Activated T-cell treated with anti-CD3 and anti-CD28 coated beads, Interleukin-2, amount 50 U/mL, for 72 hours (primary cell): Measurements from ENCODE around the gene CDKN2A. TPM values are rescaled to one million over a fixed set of nuclear protein-coding genes. Genes with fewer than 3 reads are reported as not detected.
A peak's percentile ranks its signal among the peaks of the same experiment; 100 is the strongest.

ENCODE experiments used
- ATAC-seq, 2 donors: fragments of 150-1000 bp; cut with Tn5 transposase; replicated peaks in 1 of 2; 2 replicates each; pipeline ENCODE4 v1.10.0; 2021; ENCODE audit warnings: moderate library complexity in 2 of 2, mild to moderate bottlenecking in 1 of 2
- DNase-seq, 2 donors: peaks; one replicate each; pipeline ENCODE4 v3.0.0; 2021 to 2022; ENCODE audit warnings: mixed read lengths in 1 of 2
- H3K27ac Mint-ChIP-seq: one replicate; pipeline ENCODE4 v1.8.0; 2022; ENCODE audit warnings: mild to moderate bottlenecking, moderate library complexity, mixed read lengths
- H3K27me3 Mint-ChIP-seq: one replicate; pipeline ENCODE4 v1.8.0; 2022; ENCODE audit warnings: low read depth, mixed read lengths
- H3K36me3 Mint-ChIP-seq, 2 donors: one replicate each; pipeline ENCODE4 v1.8.0; 2022; ENCODE audit warnings: mixed read lengths in 2 of 2, mild to moderate bottlenecking in 1 of 2; ENCODE audit not compliant: insufficient read depth in 2 of 2
- H3K4me1 Mint-ChIP-seq: one replicate; pipeline ENCODE4 v1.8.0; 2022; ENCODE audit warnings: low read depth, mixed read lengths
- H3K4me3 Mint-ChIP-seq, 2 donors: one replicate each; pipeline ENCODE4 v1.8.0; 2022; ENCODE audit warnings: mild to moderate bottlenecking in 2 of 2, mixed read lengths in 2 of 2, moderate library complexity in 2 of 2
- H3K9me3 Mint-ChIP-seq, 2 donors: one replicate each; pipeline ENCODE4 v1.8.0; 2022; ENCODE audit warnings: mixed read lengths in 2 of 2
- total RNA-seq, 2 donors: library from RNA; stranded (reverse); gene quantifications; one replicate each; pipeline ENCODE4 v1.2.3, GENCODE V29; 2022

Gene CDKN2A
- total RNA-seq, 2 donors from 2014 or later, result 2.8 to 5.0 TPM

DNA sequence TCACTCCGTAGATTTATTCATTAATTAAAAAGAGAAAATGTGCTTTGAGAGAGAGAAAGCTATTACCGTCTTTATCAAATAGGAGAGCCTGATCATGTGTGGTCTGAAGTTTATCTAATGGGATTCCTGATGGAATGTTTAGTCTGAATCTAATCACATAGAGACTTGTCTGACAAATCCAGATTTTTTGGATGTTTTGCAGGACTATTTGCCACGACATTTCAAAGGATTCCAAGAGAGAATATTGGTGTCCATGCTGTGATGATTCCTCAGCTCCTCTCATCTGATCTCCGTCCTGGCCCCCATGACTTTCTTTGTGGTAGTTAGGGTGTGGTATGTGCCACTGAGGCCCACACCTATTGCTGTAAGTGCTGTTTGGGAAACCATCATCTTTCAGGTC, 35.0 kb upstream of the CDKN2A start:
- H3K27me3 Mint-ChIP-seq, result peaks cover 36% of the 10 kb centered on the region
- ATAC-seq (no peak), DNase-seq (no peak)
- H3K27ac Mint-ChIP-seq, result no peak overlapping the region
- no peak overlapping the region for H3K4me3 Mint-ChIP-seq
- no peaks in the 10 kb centered on the region for H3K9me3 Mint-ChIP-seq
- H3K36me3 Mint-ChIP-seq, result no peaks in the 10 kb centered on the region
- no peaks in the 10 kb centered on the region for H3K4me1 Mint-ChIP-seq

DNA sequence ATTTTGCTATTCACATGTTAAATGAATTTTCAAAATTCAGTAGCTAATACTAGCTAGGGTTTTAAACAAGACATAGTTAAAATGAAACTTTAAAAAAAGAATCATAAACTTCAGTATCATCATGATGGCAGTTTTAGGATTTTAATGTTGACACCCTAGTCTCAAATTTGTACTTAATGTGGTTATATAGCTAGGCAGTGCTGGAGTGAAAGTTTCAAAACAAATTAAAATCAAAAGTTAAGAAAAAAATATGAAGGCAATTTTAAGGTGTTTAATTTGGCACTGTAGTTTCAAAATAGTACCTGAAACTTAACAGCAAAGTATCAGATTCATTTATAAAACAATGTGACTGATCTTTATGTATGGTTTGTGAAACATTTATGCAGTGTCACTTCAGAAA, 34.2 kb upstream of the CDKN2A start:
- H3K4me1 Mint-ChIP-seq, result no peaks in the 10 kb centered on the region
- peak in 1 of 2 donors; percentile 30 for ATAC-seq
- H3K27ac Mint-ChIP-seq, result no peak overlapping the region
- no peak overlapping the region for H3K4me3 Mint-ChIP-seq
- no peak for DNase-seq
- H3K36me3 Mint-ChIP-seq, result no peaks in the 10 kb centered on the region
- peaks cover 37% of the 10 kb centered on the region for H3K27me3 Mint-ChIP-seq
- H3K9me3 Mint-ChIP-seq, result no peaks in the 10 kb centered on the region

DNA sequence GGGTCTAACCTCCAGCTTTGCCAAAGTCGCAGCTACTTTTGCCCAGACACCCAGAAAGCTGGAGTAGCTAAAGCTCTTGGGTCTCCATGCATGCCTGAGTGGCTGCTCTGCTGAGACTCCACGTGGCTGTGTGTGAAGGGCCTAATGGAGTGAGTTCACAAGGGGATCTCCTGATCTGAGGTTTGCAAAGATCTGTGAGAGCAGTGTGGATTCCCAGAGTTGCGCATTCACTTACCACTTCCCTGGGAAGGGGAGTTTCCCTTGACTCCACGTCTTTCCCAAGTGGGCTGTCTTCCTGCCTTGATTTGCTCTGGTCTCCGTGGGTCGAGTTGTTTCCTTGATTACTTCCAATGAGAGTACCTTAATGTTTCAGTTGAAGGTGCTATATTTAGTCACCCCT, 32.5 kb upstream of the CDKN2A start:
- H3K27ac Mint-ChIP-seq, result no peak overlapping the region
- ATAC-seq, result no peak
- H3K36me3 Mint-ChIP-seq, result peaks cover 0 to 2% of the 10 kb centered on the region in 2 donors
- H3K27me3 Mint-ChIP-seq, result peaks cover 48% of the 10 kb centered on the region
- H3K9me3 Mint-ChIP-seq, result peaks cover 0 to 2% of the 10 kb centered on the region in 2 donors
- H3K4me3 Mint-ChIP-seq, result no peak overlapping the region
- H3K4me1 Mint-ChIP-seq, result no peaks in the 10 kb centered on the region
- DNase-seq, result no peak

DNA sequence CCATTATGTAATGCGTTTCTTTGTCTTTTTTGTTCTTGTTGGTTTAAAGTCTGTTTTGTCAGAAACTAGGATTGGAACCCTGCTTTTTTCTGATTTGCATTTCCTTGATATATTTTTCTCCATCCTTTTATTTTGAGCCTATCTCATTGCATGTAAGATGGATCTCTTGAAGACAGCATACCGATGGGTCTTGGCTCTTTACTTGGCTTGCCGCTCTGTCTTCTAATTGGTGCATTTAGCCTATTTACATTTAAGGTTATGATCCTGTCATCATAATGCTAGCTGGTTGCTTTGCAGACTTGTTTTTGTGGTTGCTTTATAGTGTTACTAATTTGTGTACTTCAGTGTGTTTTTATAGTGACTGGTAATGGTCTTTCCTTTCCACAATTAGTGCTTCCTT, 28.2 kb upstream of the CDKN2A start:
- ATAC-seq (no peak), DNase-seq (no peak)
- Mint-ChIP-seq H3K9me3 (peaks cover 2 to 6% of the 10 kb centered on the region in 2 donors), H3K36me3 (peaks cover 3 to 4% of the 10 kb centered on the region in 2 donors), H3K4me1 (no peaks in the 10 kb centered on the region), H3K27me3 (peaks cover 58% of the 10 kb centered on the region), H3K4me3 (no peak overlapping the region), H3K27ac (no peak overlapping the region)

DNA sequence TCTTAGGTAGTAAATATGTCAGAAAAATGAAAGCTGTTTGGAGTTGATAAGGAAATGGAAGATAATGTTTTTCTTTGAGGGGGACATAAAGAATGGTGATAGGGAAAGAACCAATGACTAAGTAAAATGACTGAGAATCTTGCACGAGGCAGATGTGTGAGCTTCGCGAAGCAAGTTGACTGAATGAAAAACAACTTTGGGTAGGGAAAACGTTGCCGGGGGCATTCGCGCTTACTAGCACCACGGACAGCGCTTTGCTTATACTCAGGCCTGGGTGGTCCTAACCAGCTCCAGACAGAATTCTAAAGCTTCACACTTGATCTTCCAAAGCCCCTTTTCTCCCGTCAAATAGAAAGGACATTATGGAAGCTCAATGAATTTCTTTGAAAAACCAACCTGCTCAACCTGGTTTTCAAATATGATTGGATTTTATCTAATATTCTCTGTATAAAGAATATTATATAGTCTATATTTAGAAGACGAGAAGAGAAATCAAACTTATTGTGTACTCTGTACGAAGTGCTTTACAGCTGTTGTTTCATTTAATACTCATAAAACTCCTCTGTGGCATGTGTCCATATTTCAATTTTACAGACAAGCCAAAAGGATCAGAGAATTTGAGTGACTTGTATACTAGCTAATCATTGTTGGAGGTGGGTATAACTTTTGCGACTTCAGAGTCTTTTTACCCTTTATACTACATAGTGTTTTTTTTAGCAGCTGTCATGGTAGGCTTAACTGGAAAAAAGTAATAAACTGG, 16.9 kb upstream of the CDKN2A start:
- H3K9me3 Mint-ChIP-seq, result no peaks in the 10 kb centered on the region
- H3K27ac Mint-ChIP-seq, result no peak overlapping the region
- H3K36me3 Mint-ChIP-seq, result peaks cover 0 to 1% of the 10 kb centered on the region in 2 donors
- no peak overlapping the region for H3K4me3 Mint-ChIP-seq
- DNase-seq (no peak), ATAC-seq (no peak)
- H3K27me3 Mint-ChIP-seq, result peaks cover 64% of the 10 kb centered on the region
- peaks cover 30% of the 10 kb centered on the region for H3K4me1 Mint-ChIP-seq

DNA sequence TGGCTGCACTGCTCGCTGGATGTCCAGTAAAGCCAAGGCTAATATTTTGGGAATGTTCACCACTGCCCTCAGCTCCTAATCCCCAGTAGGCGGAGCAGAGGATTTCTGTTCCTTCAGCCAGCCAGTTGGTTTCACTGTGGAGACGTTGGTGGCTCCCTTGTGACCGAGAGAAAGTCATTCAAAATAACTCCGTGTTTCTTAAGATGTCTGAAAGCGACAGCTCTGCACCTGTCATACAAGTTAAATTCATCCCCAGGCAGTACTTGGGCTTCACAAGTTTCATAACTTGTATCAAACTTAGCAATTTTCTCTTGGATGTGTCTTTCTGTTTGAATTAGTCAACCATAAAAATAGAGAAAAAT, 15.3 kb upstream of the CDKN2A start:
- peak overlapping the region; percentile 57 for H3K27ac Mint-ChIP-seq

DNA sequence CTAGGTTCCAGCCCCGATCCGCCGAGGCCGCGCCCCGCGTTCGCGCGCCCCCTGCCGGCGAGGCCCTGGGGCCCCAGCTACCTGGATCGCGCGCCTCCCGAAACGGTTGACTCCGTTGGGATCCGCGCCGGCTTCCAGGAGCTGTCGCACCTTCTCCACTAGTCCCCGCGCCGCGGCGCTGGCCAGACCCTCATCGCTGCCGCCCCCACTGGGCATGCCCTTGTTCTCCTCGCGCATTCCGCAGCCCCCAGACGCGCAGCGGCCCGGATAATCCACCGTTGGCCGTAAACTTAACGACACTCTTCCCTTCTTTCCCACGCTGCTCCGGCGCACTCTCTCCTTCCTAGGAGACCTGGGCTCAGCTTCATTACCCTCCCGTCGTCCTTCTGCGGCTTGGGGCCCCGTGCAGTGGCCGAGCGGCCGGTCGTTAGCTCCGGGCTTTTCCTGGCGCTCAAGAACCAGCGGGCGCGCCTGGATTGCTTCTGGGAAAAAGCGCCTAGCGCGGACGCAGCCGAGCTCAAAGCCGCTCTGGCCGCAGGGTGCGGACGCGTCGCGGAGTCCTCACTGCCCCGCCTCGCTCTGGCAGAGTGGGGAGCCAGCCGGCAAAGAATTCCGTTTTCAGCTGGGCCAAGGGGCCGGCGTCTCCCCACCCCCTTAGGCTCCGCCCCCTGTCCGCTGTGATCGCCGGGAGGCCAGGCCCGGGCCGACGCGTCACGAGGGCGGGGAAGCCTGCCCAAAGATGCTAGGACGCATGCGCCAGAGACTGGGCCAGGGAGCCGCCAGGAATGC, 14.7 kb upstream of the CDKN2A start, which contains the start of gene CDKN2B:
TSS of gene CDKN2B (minus strand) at position 589 of the 789 bp plus-strand sequence. CDS start at position 237, 352 bp downstream.
- no peaks in the 10 kb centered on the region for H3K9me3 Mint-ChIP-seq
- H3K36me3 Mint-ChIP-seq, result peaks cover 1 to 2% of the 10 kb centered on the region in 2 donors
- peak within 1 kb of the TSS; percentile 73 for H3K27ac Mint-ChIP-seq
- ATAC-seq, result peak; percentile 87 to 90
- peaks cover 45% of the 10 kb centered on the region for H3K4me1 Mint-ChIP-seq
- peak; percentile 77 to 85 for DNase-seq
- peak within 1 kb of the TSS; percentile 91 to 92 for H3K4me3 Mint-ChIP-seq
- peaks cover 86% of the 10 kb centered on the region for H3K27me3 Mint-ChIP-seq

More for the DNA sequence above, 15.3 kb upstream of the CDKN2A start:
- Mint-ChIP-seq H3K4me3 (peak overlapping the region; percentile 91 to 92), H3K27me3 (peaks cover 80% of the 10 kb centered on the region), H3K36me3 (peaks cover 1 to 2% of the 10 kb centered on the region in 2 donors), H3K9me3 (no peaks in the 10 kb centered on the region), H3K4me1 (peaks cover 45% of the 10 kb centered on the region)
- ATAC-seq (peak; percentile 17 to 20), DNase-seq (no peak)

DNA sequence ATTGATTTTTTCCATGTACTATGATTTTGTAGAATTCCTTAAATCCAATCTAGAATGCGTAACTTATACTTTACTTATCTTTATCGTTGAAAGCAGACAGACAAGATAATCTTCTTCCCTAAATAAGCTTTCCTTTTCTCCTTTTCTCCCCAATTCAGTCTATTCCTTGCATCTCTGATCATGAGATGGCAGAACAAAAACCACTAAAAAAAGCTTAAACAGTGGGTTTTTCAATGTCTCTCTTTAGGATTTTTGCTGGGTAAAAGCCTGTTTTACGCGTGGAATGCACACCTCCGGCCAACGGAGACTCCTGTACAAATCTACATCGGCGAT, 14.2 kb upstream of the CDKN2A start:
- Mint-ChIP-seq H3K4me3 (peak overlapping the region; percentile 91 to 92), H3K9me3 (no peaks in the 10 kb centered on the region), H3K27ac (peak overlapping the region; percentile 73), H3K4me1 (peaks cover 45% of the 10 kb centered on the region), H3K27me3 (peaks cover 87% of the 10 kb centered on the region), H3K36me3 (peaks cover 1 to 2% of the 10 kb centered on the region in 2 donors)
- DNase-seq (no peak), ATAC-seq (no peak)

DNA sequence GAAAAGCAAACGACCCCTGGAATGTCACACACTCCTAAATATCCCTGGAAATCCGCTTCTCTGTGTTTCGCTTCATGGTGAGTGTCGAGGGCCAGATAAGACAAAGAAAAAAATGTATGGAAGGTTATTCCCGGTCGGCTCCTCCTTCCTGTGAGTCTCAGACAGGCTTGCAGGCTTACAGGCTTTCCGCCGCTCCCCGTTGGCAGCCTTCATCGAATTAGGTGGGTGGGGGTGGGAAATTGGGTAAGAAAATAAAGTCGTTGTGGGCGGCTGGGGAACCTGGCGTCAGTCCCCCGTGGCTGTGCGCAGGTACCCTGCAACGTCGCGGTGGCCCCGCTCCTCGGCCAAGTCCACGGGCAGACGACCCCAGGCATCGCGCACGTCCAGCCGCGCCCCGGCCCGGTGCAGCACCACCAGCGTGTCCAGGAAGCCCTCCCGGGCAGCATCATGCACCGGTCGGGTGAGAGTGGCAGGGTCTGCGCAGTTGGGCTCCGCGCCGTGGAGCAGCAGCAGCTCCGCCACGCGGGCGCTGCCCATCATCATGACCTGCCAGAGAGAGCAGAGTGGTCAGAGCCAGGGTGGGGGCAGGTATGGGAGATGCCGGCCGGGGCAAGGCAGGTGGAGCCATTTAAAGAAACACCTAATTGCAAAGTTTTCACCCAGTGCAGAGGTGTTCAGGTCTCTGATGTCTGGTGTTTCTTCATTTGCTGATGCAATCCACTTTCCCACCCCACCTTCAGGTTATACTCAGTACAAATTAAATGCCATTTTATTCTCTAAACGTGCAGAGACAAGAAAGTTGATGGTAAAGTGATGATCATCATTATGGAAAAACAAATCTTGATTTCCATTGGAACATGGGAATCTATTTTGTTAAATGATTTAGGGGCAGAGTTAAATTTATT, 11.8 kb upstream of the CDKN2A start:
- peaks cover 44% of the 10 kb centered on the region for H3K4me1 Mint-ChIP-seq
- DNase-seq, result no peak

DNA sequence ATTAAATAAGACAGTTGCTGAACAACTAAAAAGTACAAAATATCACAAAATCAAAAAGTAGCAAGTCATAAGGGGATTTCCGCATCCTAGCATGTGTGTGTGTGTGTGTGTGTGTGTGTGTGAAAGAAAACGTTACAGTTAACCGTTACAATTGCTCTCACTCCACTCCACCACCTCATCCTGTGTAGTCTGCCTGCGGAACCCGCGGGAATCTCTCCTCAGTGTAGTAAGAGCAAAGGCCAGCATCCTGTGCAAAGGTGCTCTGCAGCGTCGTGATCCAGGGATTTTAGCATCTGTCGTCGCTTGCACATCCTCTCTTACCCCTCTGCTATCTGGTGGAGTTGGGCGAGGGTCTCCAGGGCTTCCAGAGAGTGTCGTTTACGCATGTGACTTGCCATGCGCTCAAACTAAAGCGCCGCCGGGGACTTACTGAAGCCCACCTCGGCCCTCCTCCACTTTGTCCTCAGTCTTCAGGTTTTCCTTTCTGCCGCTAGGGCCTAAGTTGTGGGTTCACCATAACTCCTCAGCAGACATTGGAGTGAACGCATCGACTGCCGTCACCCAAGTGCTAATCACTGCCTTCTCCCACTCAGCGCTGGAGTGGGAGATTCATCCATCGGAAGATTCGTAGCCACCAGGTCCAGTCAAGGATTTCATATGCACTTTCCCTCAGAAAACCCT, 11.0 kb upstream of the CDKN2A start:
- H3K4me1 Mint-ChIP-seq, result peaks cover 36% of the 10 kb centered on the region
- ATAC-seq (no peak), DNase-seq (no peak)
- H3K27ac Mint-ChIP-seq, result no peak overlapping the region
- peak overlapping the region; percentile 51 to 70 for H3K4me3 Mint-ChIP-seq
- H3K36me3 Mint-ChIP-seq, result peaks cover 0 to 2% of the 10 kb centered on the region in 2 donors
- H3K27me3 Mint-ChIP-seq, result peaks cover 76% of the 10 kb centered on the region
- H3K9me3 Mint-ChIP-seq, result no peaks in the 10 kb centered on the region

More for the DNA sequence above, 11.8 kb upstream of the CDKN2A start:
- Mint-ChIP-seq H3K36me3 (peaks cover 1 to 2% of the 10 kb centered on the region in 2 donors), H3K27me3 (peaks cover 79% of the 10 kb centered on the region), H3K9me3 (no peaks in the 10 kb centered on the region), H3K4me3 (peak overlapping the region; percentile 51 to 70), H3K27ac (no peak overlapping the region)
- no peak for ATAC-seq

DNA sequence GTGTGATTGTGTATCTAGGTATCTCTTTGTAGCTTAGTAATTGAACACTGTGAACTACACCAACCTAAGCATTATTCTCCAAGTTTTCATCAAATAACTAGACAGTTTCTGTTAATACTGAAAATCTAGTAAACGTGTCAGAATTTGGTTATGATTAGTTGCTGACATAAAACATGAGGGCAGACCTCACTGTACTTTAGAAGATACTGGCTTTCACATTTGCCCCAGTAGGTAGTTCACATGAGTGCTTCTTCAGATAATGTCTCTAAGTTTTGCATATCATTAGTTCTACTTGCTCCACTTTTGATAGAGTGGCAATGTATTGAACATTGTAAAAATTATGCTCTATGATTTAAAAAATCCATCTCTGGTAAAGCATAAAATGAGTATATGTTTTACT, 7.8 kb upstream of the CDKN2A start:
- Mint-ChIP-seq H3K27me3 (peaks cover 79% of the 10 kb centered on the region), H3K9me3 (no peaks in the 10 kb centered on the region), H3K36me3 (peaks cover 0 to 2% of the 10 kb centered on the region in 2 donors), H3K27ac (no peak overlapping the region), H3K4me3 (no peak overlapping the region), H3K4me1 (peaks cover 18% of the 10 kb centered on the region)
- ATAC-seq (peak in 1 of 2 donors; percentile 23), DNase-seq (no peak)

DNA sequence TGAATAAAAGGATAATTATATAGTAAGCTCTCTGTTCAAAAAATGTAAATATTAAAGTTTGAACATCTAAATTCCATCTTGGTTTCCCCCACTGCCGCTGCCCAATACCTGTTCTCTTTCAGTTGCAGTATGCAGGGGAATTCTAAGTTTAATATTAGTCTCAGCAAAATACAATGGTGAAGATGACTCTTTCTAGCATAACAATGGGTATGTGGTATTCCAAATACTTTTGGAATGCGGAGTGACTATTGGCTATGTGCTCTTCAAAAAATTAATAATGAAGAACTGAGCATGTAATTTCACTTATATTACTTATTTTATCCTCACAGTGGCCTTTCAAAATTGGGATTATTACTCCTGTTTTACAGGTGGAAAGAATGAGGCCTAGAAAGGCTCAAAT, 3.8 kb upstream of the CDKN2A start:
- peaks cover 15% of the 10 kb centered on the region for H3K4me1 Mint-ChIP-seq
- no peaks in the 10 kb centered on the region for H3K9me3 Mint-ChIP-seq
- DNase-seq (no peak), ATAC-seq (no peak)
- no peak overlapping the region for H3K27ac Mint-ChIP-seq
- no peak overlapping the region for H3K4me3 Mint-ChIP-seq
- H3K27me3 Mint-ChIP-seq, result peaks cover 68% of the 10 kb centered on the region
- peaks cover 0 to 2% of the 10 kb centered on the region in 2 donors for H3K36me3 Mint-ChIP-seq
